ENCODE measurements around the gene HYDIN.

Gene HYDIN

GRCh38 chr16:70758786-70759185, 471.7 kb downstream of the HYDIN start:
- H3K4me3 ChIP-seq (ENCODE audit: low read depth, low read length): no peak overlapping the region
- DNase-seq (ENCODE audit: low read depth): no peak
- no peak for TF ChIP-seq CTCF (IDR thresholded peaks at IDR 0.05; ENCODE audit: control insufficient read depth, extremely low read depth, insufficient read depth)

Data from LNCaP clone FGC (cell line).